Measurements from ENCODE around the gene PPY.

DNA sequence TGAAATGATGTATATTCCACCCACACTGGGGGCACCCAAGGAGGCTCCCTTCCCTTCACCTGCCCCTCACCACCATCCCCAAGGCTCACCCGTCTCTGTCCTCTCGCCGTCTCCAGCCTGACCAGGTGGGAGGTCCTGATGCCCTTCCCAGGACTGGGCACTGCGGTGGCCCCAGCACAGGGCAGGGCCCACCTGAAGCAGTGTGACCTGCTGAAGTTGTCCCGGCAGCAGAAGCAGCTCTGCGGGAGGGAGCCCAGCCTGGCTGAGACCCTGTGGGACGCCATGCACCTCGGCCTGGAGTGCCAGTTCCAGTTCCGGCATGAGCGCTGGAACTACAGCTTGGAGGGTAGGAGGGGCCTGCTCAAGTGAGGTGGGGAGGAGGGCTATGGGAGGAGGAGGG, 9.9 kb downstream of the PPY start:
- TF ChIP-seq, protein P1, sequence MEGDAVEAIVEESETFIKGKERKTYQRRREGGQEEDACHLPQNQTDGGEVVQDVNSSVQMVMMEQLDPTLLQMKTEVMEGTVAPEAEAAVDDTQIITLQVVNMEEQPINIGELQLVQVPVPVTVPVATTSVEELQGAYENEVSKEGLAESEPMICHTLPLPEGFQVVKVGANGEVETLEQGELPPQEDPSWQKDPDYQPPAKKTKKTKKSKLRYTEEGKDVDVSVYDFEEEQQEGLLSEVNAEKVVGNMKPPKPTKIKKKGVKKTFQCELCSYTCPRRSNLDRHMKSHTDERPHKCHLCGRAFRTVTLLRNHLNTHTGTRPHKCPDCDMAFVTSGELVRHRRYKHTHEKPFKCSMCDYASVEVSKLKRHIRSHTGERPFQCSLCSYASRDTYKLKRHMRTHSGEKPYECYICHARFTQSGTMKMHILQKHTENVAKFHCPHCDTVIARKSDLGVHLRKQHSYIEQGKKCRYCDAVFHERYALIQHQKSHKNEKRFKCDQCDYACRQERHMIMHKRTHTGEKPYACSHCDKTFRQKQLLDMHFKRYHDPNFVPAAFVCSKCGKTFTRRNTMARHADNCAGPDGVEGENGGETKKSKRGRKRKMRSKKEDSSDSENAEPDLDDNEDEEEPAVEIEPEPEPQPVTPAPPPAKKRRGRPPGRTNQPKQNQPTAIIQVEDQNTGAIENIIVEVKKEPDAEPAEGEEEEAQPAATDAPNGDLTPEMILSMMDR (IDR thresholded peaks at IDR 0.05; ENCODE audit: borderline replicate concordance, extremely low read depth, low read length, poor library complexity, severe bottlenecking): no peak
- TF ChIP-seq EZH2 (IDR thresholded peaks at IDR 0.05; ENCODE audit: borderline replicate concordance, low read depth, low read length, severe bottlenecking): no peak
